ENCODE results near the gene TECTA.

DNA sequence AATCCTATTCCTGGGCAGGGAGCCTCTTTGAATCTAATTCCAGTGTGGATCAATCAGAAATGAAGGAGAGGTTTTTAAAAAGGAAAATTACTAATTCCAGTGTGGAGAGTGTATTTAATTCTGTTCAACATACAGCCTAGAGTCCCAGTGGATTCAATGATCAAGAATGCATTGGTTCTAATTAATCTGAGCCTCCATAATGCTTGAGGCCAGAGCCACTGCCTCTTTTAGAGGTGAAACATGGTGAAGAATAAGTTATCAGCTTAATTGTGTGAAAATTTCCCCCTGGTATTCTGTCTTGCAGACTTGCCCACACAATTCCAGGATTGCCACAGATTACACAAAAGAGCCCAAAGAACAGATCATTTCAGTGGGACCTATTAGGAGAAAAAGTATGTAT is 87.7 kb downstream of the TECTA start:
- TF ChIP-seq, protein P1, sequence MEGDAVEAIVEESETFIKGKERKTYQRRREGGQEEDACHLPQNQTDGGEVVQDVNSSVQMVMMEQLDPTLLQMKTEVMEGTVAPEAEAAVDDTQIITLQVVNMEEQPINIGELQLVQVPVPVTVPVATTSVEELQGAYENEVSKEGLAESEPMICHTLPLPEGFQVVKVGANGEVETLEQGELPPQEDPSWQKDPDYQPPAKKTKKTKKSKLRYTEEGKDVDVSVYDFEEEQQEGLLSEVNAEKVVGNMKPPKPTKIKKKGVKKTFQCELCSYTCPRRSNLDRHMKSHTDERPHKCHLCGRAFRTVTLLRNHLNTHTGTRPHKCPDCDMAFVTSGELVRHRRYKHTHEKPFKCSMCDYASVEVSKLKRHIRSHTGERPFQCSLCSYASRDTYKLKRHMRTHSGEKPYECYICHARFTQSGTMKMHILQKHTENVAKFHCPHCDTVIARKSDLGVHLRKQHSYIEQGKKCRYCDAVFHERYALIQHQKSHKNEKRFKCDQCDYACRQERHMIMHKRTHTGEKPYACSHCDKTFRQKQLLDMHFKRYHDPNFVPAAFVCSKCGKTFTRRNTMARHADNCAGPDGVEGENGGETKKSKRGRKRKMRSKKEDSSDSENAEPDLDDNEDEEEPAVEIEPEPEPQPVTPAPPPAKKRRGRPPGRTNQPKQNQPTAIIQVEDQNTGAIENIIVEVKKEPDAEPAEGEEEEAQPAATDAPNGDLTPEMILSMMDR (IDR thresholded peaks at IDR 0.05) = no peak
- TF ChIP-seq ZFX (IDR thresholded peaks at IDR 0.05; ENCODE audit: borderline replicate concordance) = no peak

All from 22Rv1 (cell line).